ENCODE measurements around the gene KLHL15.
A peak's percentile ranks its signal among the peaks of the same experiment; 100 is the strongest.

Gene KLHL15

GRCh38 chrX:24024819-24025740 lies 1.9 kb downstream of the KLHL15 start:
- ATAC-seq (ENCODE audit: low read depth) (peak; percentile 86), DNase-seq (ENCODE audit: low spot score in 2 of 2) (peak; percentile 69 to 76)
- Mint-ChIP-seq H3K4me3 (peak overlapping the region; percentile 86), H3K9me3 (no peaks in the 10 kb centered on the region), H3K36me3 (no peaks in the 10 kb centered on the region), H3K4me1 (peaks cover 11% of the 10 kb centered on the region), H3K27ac (peak overlapping the region; percentile 90), H3K27me3 (no peaks in the 10 kb centered on the region)

DNA sequence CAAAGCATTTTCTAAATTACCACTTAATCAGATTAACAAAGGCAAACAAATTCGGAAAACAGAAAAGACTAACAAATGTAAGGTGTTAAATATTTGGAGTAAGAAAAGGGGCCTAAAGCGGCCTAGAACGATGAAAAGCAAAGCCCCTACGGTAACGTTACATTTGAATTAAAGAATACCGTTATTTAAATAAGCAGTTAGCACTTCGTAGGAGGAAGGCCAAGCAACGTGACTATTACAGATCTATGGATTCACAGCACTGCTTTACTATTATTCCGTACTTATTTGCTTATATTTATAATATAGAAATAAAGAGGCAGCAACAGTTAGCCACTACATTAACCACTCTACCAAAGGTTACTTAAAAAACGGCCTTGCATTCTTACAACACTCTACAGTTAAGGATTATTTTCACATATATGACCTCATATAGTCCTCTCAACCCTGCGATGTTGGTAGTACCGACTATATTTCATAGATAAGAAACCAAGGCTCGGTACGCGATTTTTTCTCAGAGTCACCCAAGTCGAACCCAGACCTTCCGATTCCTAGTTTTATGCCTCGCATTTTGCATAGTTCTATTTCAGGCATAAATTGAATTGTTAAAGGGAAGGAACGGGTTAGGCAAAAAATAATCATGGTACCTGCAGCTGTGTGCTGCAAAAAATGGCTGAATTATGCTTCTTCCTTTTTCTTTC lies 2.9 kb downstream of the KLHL15 start:
- H3K27ac Mint-ChIP-seq: peak overlapping the region; percentile 85
- no peaks in the 10 kb centered on the region for H3K9me3 Mint-ChIP-seq
- peaks cover 13% of the 10 kb centered on the region for H3K4me1 Mint-ChIP-seq
- peak overlapping the region; percentile 86 for H3K4me3 Mint-ChIP-seq
- ATAC-seq (ENCODE audit: low read depth) (no peak), DNase-seq (ENCODE audit: low spot score in 2 of 2) (no peak)
- no peaks in the 10 kb centered on the region for H3K27me3 Mint-ChIP-seq
- H3K36me3 Mint-ChIP-seq: no peaks in the 10 kb centered on the region

DNA sequence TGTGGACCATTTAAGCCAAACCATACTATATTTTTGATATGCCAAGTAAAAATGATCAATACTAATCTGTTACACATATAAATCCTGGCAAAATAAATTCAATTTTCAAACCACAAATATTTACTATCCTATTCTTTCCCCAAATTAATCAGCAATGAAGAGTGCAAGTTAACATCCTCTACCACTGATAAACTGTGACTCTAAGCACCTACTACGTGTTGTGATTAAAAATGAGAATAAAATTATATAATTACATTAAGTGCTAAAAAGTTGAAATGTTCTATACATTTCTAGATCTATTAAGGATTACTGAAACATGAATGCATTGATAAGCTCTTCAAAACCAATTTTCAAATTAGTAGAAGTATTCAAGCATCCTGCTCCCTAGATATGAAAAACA lies 3.4 kb downstream of the KLHL15 start:
- no peak for ATAC-seq (ENCODE audit: low read depth)
- Mint-ChIP-seq H3K4me1 (peaks cover 13% of the 10 kb centered on the region), H3K27ac (peak overlapping the region; percentile 85)

GRCh38 chrX:24020306-24020876 lies 6.6 kb downstream of the KLHL15 start:
- no peaks in the 10 kb centered on the region for H3K36me3 Mint-ChIP-seq
- H3K4me3 Mint-ChIP-seq: no peak overlapping the region
- no peak for DNase-seq (ENCODE audit: low spot score in 2 of 2)
- H3K27ac Mint-ChIP-seq: no peak overlapping the region
- H3K9me3 Mint-ChIP-seq: no peaks in the 10 kb centered on the region
- H3K27me3 Mint-ChIP-seq: no peaks in the 10 kb centered on the region
- ATAC-seq (ENCODE audit: low read depth): no peak
- H3K4me1 Mint-ChIP-seq: peaks cover 13% of the 10 kb centered on the region

More for the DNA sequence above, 3.4 kb downstream of the KLHL15 start:
- H3K36me3 Mint-ChIP-seq: no peaks in the 10 kb centered on the region
- H3K27me3 Mint-ChIP-seq: no peaks in the 10 kb centered on the region
- no peak for DNase-seq (ENCODE audit: low spot score in 2 of 2)
- H3K9me3 Mint-ChIP-seq: no peaks in the 10 kb centered on the region
- peak overlapping the region; percentile 84 for H3K4me3 Mint-ChIP-seq

DNA sequence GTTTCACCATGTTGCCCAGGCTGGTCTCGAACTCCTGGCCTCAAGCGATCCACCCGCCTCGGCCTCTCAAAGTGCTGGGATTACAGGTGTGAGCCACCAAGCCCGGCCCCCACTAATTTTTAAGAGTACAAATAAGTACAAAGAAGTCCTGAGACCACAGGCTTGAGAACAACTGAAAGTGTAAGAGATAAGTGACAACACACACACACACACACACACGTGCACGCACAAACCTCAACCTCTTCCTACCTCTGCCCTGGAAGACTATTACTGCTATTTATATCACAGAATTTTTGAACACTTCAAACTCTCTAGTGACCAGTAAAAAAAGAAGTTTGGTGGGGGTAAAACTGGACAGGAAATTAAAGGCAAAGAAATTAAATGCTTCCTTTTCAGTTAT lies 7.5 kb downstream of the KLHL15 start:
- ATAC-seq (ENCODE audit: low read depth) (no peak), DNase-seq (ENCODE audit: low spot score in 2 of 2) (no peak)
- Mint-ChIP-seq H3K27ac (no peak overlapping the region), H3K4me1 (peaks cover 16% of the 10 kb centered on the region), H3K4me3 (no peak overlapping the region), H3K36me3 (peaks cover 2% of the 10 kb centered on the region), H3K27me3 (no peaks in the 10 kb centered on the region), H3K9me3 (no peaks in the 10 kb centered on the region)

DNA sequence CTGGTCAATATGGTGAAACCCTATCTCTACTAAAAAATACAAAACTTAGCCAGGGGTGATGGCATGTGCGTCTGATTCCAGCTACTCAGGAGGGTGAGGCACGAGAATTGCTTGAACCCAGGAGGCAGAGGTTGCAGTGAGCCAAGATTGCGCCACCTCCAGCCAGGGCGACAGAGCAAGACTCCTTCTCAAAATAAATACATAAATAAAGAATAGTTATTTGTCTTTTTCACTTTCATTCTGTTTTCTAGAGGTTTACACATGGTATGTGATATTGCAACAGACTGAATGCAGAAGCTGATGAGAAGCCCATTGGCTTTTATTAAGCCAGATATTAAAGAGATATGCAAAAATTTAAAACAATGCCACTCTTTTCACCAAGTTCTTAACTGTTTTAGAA lies 8.2 kb downstream of the KLHL15 start:
- Mint-ChIP-seq H3K27ac (no peak overlapping the region), H3K36me3 (peaks cover 2% of the 10 kb centered on the region), H3K4me1 (peaks cover 18% of the 10 kb centered on the region), H3K4me3 (no peak overlapping the region), H3K27me3 (no peaks in the 10 kb centered on the region), H3K9me3 (no peaks in the 10 kb centered on the region)
- ATAC-seq (ENCODE audit: low read depth) (no peak), DNase-seq (ENCODE audit: low spot score in 2 of 2) (no peak)

- Mint-ChIP-seq H3K4me3 (no peak overlapping the region), H3K27ac (no peak overlapping the region), H3K27me3 (no peaks in the 10 kb centered on the region), H3K36me3 (peaks cover 2% of the 10 kb centered on the region), H3K9me3 (no peaks in the 10 kb centered on the region), H3K4me1 (peaks cover 14% of the 10 kb centered on the region)
- ATAC-seq (ENCODE audit: low read depth) (no peak), DNase-seq (ENCODE audit: low spot score in 2 of 2) (no peak)
Observed at GRCh38 chrX:24017674-24018073, 9.3 kb downstream of the KLHL15 start.

DNA sequence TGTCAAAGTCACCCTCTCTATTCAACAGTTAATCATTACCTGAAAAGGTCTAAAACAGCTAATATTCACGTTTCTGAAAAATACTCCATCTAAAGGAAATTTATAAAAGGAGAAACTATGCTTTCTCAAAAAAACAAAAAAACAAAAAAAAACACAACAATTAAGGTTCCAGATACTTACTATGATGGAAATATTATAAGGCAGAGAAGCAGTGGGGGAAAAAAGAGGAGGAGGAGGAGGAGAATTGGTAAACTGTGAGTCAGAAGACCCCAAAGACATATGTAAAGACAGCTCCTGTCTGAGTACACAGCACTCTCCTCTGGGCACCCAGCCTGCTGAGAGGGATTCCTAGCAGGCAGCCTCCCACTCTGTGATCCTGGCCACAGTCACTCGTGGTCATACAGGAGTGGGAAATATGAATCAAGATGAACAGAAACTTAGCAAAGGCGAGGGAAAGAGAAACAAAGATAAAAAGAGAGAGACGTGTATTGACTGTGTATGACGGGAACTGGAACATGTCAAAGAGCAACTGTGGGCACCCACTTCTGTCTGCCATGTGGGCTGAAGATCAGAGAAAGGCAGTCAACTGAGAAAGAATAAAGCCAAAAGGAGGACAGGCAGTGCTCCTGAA lies 12.5 kb downstream of the KLHL15 start:
- peak overlapping the region; percentile 67 for H3K27ac Mint-ChIP-seq

GRCh38 chrX:24012266-24012665 lies 14.7 kb downstream of the KLHL15 start:
- Mint-ChIP-seq H3K36me3 (peaks cover 8% of the 10 kb centered on the region), H3K4me1 (peaks cover 20% of the 10 kb centered on the region), H3K4me3 (no peak overlapping the region), H3K27ac (no peak overlapping the region), H3K9me3 (no peaks in the 10 kb centered on the region), H3K27me3 (no peaks in the 10 kb centered on the region)
- DNase-seq (ENCODE audit: low spot score in 2 of 2): no peak
- no peak for ATAC-seq (ENCODE audit: low read depth)

More for the DNA sequence above, 12.5 kb downstream of the KLHL15 start:
- DNase-seq (ENCODE audit: low spot score in 2 of 2) (no peak), ATAC-seq (ENCODE audit: low read depth) (no peak)
- H3K27me3 Mint-ChIP-seq: no peaks in the 10 kb centered on the region
- H3K4me3 Mint-ChIP-seq: no peak overlapping the region
- peaks cover 15% of the 10 kb centered on the region for H3K4me1 Mint-ChIP-seq
- H3K9me3 Mint-ChIP-seq: no peaks in the 10 kb centered on the region
- H3K36me3 Mint-ChIP-seq: peaks cover 8% of the 10 kb centered on the region

DNA sequence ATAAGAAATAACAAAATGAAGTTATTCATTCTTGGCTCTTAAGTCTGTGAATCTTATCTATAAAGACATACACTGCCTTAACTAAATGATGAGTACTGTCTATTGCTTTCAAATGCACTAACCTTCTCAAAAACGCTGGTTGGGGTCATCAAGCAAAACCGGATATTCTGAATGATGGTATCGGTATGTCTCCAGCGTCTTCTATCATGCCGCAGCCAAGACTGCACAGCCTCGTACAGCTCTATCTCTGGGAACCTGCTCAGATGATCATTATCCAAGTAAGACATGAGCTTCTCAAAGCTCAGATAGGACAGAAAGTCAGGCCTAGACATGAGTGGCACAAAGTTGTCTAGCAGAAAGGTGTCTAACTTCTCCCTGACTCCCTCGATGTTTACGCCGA lies 21.1 kb downstream of the KLHL15 start:
- peaks cover 8% of the 10 kb centered on the region for H3K36me3 Mint-ChIP-seq
- no peaks in the 10 kb centered on the region for H3K27me3 Mint-ChIP-seq
- no peak overlapping the region for H3K27ac Mint-ChIP-seq
- peaks cover 16% of the 10 kb centered on the region for H3K4me1 Mint-ChIP-seq
- no peaks in the 10 kb centered on the region for H3K9me3 Mint-ChIP-seq
- ATAC-seq (ENCODE audit: low read depth): no peak
- DNase-seq (ENCODE audit: low spot score in 2 of 2): no peak
- no peak overlapping the region for H3K4me3 Mint-ChIP-seq

- no peak for ATAC-seq (ENCODE audit: low read depth)
- DNase-seq (ENCODE audit: low spot score in 2 of 2): no peak
- H3K27ac Mint-ChIP-seq: peak overlapping the region; percentile 40
- no peaks in the 10 kb centered on the region for H3K9me3 Mint-ChIP-seq
- H3K36me3 Mint-ChIP-seq: peaks cover 6% of the 10 kb centered on the region
- no peaks in the 10 kb centered on the region for H3K27me3 Mint-ChIP-seq
- H3K4me1 Mint-ChIP-seq: peaks cover 13% of the 10 kb centered on the region
- H3K4me3 Mint-ChIP-seq: no peak overlapping the region
Observed at GRCh38 chrX:24005028-24005427, 22.0 kb downstream of the KLHL15 start.

DNA sequence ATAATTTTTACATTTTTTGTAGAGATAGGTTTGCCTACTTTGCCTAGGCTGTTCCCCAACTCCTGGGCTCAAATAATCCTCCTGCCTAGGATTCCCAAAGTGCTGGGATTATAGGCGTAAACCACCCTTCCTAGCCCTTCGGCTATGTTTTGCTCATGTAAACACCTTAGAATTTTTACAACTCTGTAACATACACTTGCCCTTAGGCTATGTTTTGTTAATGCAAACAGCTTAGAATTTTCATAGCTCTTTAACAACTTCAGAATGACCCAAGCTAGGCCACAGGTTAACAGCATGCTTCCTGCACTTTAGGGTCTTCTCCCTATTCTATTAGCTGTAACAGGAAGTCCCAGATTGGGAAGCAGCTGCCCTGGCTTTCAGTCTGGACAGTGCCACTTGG lies 24.2 kb downstream of the KLHL15 start:
- Mint-ChIP-seq H3K27me3 (no peaks in the 10 kb centered on the region), H3K36me3 (peaks cover 4% of the 10 kb centered on the region), H3K9me3 (no peaks in the 10 kb centered on the region), H3K27ac (no peak overlapping the region), H3K4me1 (peaks cover 6% of the 10 kb centered on the region), H3K4me3 (no peak overlapping the region)
- DNase-seq (ENCODE audit: low spot score in 2 of 2) (no peak), ATAC-seq (ENCODE audit: low read depth) (no peak)

DNA sequence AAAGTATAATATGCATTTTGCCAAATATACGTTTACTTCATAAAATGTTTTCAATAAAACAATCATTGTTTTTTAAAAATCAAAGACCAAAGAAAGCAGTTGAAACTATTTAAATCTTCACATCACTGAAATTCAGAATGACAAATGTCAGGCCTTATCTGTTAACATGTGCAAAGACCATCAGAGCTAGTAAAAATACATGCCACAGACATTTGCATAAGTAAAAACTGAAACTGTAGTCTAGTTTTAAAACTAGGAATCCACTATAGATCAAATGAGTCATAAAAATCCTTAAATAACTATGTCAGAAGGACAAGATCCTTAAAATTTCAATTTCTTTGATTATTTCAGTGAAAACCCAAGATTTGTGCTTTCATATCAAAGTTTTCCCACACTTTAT lies 24.8 kb downstream of the KLHL15 start:
- peaks cover 4% of the 10 kb centered on the region for H3K36me3 Mint-ChIP-seq
- H3K4me3 Mint-ChIP-seq: no peak overlapping the region
- no peak for DNase-seq (ENCODE audit: low spot score in 2 of 2)
- H3K27me3 Mint-ChIP-seq: no peaks in the 10 kb centered on the region
- no peak overlapping the region for H3K27ac Mint-ChIP-seq
- no peaks in the 10 kb centered on the region for H3K9me3 Mint-ChIP-seq
- ATAC-seq (ENCODE audit: low read depth): no peak
- peaks cover 6% of the 10 kb centered on the region for H3K4me1 Mint-ChIP-seq

DNA sequence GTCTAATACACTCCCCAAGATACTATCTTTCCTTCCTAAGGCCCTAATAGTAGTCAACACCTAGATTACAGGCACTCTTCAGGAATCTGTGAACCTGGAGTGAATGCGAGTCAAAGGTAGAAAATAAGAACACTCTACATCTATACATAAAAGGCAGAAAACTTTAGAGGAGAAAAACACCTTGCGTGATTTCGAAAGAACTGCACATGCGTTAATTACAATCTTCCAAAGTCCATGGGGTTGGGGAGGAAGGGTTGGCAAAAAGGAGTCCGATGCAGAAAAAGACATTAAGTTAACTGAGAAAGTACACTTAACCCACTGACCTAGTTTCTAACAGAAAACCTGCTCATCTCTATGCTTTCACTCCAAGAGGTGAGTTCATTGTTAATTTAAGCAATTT lies 27.3 kb downstream of the KLHL15 start:
- Mint-ChIP-seq H3K4me3 (no peak overlapping the region), H3K9me3 (no peaks in the 10 kb centered on the region), H3K27ac (no peak overlapping the region), H3K4me1 (peaks cover 3% of the 10 kb centered on the region), H3K36me3 (peaks cover 6% of the 10 kb centered on the region), H3K27me3 (no peaks in the 10 kb centered on the region)
- ATAC-seq (ENCODE audit: low read depth) (no peak), DNase-seq (ENCODE audit: low spot score in 2 of 2) (no peak)

Measured in memory B cell (primary cell).